HepG2 (cell line): Measurements from ENCODE around the gene EIF2S2. TPM values are rescaled to one million over a fixed set of nuclear protein-coding genes. Genes with fewer than 3 reads are reported as not detected.

Experiments
- ATAC-seq: fragments of 200-7000 bp; cut with Tn5 transposase; 3 replicates; pipeline ENCODE4 v1.9.1; 2020; ENCODE audit warnings: mild to moderate bottlenecking, moderate library complexity
- BruUV-seq: library from RNA; stranded (reverse); fragments of 400-500 nt; replicated peaks from 2 replicates; lab custom pipeline; 2021; lab: Mats Ljungman, UMichigan
- CTCF ChIA-PET: fragments of 300-600 bp; formaldehyde crosslinking; extraction: SDS; loops from one replicate; lab custom pipeline; 2021; ENCODE audit warnings: low total read pairs, inconsistent platforms, low intra/inter-chr PET ratio; lab: Yijun Ruan, JAX
- POLR2A ChIA-PET: fragments of 350-600 bp; sonication (Branson Sonifier 250); formaldehyde crosslinking; loops from one replicate; lab custom pipeline; 2020; ENCODE audit warnings: antibody characterized with exemption, inconsistent platforms; lab: Yijun Ruan, JAX
- DNase-seq: peaks from one replicate; pipeline ENCODE4 v3.0.0-alpha.2; 2015; ENCODE audit warnings: low spot score
- FAIRE-seq: peaks from 3 replicates; lab custom pipeline; 2011; peaks lifted over from hg19 to GRCh38; lab: Jason Lieb, UNC
- H2AFZ ChIP-seq: one replicate; pipeline ENCODE4 v1.6.1; 2011; ENCODE audit warnings: low read length, inconsistent platforms
- H3K27ac ChIP-seq: fragments of 300-600 bp; 3 replicates; pipeline ENCODE4 v1.8.0; 2011; ENCODE audit warnings: mixed run types, mild to moderate bottlenecking, mixed read lengths, low read length, inconsistent platforms; ENCODE audit not compliant: insufficient read depth; ENCODE audit errors: extremely low read length
- H3K27me3 ChIP-seq, 2 experiments: fragments of 200-600 bp in 1 of 2; 2 replicates in 1 of 2; 3 replicates in 1 of 2; pipeline versions ENCODE4 v1.6.0 to v1.8.0; 2011; ENCODE audit warnings: low read length in 2 of 2, mild to moderate bottlenecking in 2 of 2, moderate library complexity in 2 of 2, inconsistent platforms in 1 of 2; ENCODE audit not compliant: insufficient read depth in 2 of 2, control insufficient read depth in 1 of 2
- H3K36me3 ChIP-seq, 2 experiments: fragments of 200-600 bp in 1 of 2; replicated peaks in 1 of 2; 2 replicates in 1 of 2; 3 replicates in 1 of 2; pipeline versions ENCODE4 v1.5.1 to v1.8.0; 2011; ENCODE audit warnings: low read length in 2 of 2, inconsistent platforms in 1 of 2; ENCODE audit not compliant: insufficient read depth in 2 of 2, control insufficient read depth in 1 of 2
- H3K4me1 ChIP-seq: 2 replicates; pipeline ENCODE4 v1.5.1; 2012; ENCODE audit warnings: low read length, inconsistent platforms; ENCODE audit not compliant: insufficient read depth
- H3K4me2 ChIP-seq: 2 replicates; pipeline ENCODE4 v1.6.0; 2011; ENCODE audit warnings: low read depth, low read length, inconsistent platforms
- H3K4me3 ChIP-seq, 3 experiments: fragments of 200-600 bp in 1 of 3; sonication (generic), shearing (Covaris generic) in 1 of 3; replicated peaks in 1 of 3; 2 replicates each; pipeline ENCODE4 v1.5.1; 2011 to 2016; ENCODE audit warnings: low read length in 3 of 3, inconsistent platforms in 2 of 3, low read depth in 2 of 3, mild to moderate bottlenecking in 2 of 3, control low read depth in 1 of 3, mixed read lengths in 1 of 3; ENCODE audit not compliant: insufficient read depth in 1 of 3
- H3K79me2 ChIP-seq: one replicate; pipeline ENCODE4 v1.6.1; 2011; ENCODE audit warnings: low read length, inconsistent platforms; ENCODE audit not compliant: insufficient read depth
- H3K9ac ChIP-seq: 2 replicates; pipeline ENCODE4 v1.6.0; 2011; ENCODE audit warnings: mild to moderate bottlenecking, low read depth, low read length, inconsistent platforms; ENCODE audit not compliant: insufficient read depth
- H3K9me3 ChIP-seq: 2 replicates; pipeline ENCODE4 v1.5.1; 2012; ENCODE audit warnings: mild to moderate bottlenecking, low read length
- H4K20me1 ChIP-seq: 2 replicates; pipeline ENCODE4 v1.6.0; 2011; ENCODE audit warnings: inconsistent platforms, mild to moderate bottlenecking, low read length, moderate library complexity; ENCODE audit not compliant: insufficient read depth
- ETV6 ChIP-seq: sonication (generic); formaldehyde crosslinking; conservative IDR thresholded peaks from 2 replicates; pipeline ENCODE4 v1.4.0; 2020; ENCODE audit warnings: missing genetic modification reagents
- MIER2 ChIP-seq: IDR thresholded peaks from 2 replicates; pipeline ENCODE4 v1.6.1; 2016; ENCODE audit warnings: missing biosample characterization, missing genetic modification reagents
- RBM22 ChIP-seq: fragments of 200-400 bp; formaldehyde crosslinking; optimal IDR thresholded peaks from 2 replicates; pipeline ENCODE3; 2017; ENCODE audit warnings: mild to moderate bottlenecking, low read length, moderate library complexity
- REST ChIP-seq, 2 experiments: IDR thresholded peaks; 2 replicates each; pipeline ENCODE4 v1.6.1; 2011 to 2012; ENCODE audit warnings: low read length in 2 of 2, borderline replicate concordance in 1 of 2, low read depth in 1 of 2, mild to moderate bottlenecking in 1 of 2, moderate library complexity in 1 of 2
- ZNF263 ChIP-seq: sonication (generic); formaldehyde crosslinking; IDR thresholded peaks from 2 replicates; pipeline ENCODE4 v1.4.0; 2020; ENCODE audit warnings: missing genetic modification reagents
- WGBS: methylation state at CpG from one replicate; pipeline ENCODE4 v1.1.6; 2017; ENCODE audit warnings: low lambda C conversion rate; 5-methylcytosine and 5-hydroxymethylcytosine counted together
- in situ Hi-C: cut with HindIII; loops from 2 replicates; pipeline ENCODE4 v1.10.0; 2017; ENCODE audit warnings: low pct_unique_long_range_greater_than_20kb; ENCODE audit not compliant: extremely low pct_ligation_motif_present
- intact Hi-C: fragments of 100-400 bp; cut with micrococcal nuclease; formaldehyde crosslinking; loops from one replicate; pipeline ENCODE4 v1.10.0; 2022; ENCODE audit not compliant: unreplicated experiment
- polyA plus RNA-seq, 8 experiments: library from polyadenylated mRNA; depleted of rRNA in 3 of 8; stranded (reverse) in 7 of 8; unstranded in 1 of 8; fragments of >200 nt; fragmentation: Illumina TruSeq in 4 of 8; extraction: Trizol in 4 of 8; gene quantifications; 2 replicates each; pipeline versions ENCODE4 v1.2.1 to v1.2.3, GENCODE V29; 2011 to 2016; ENCODE audit warnings: low read depth in 4 of 8, missing spikeins in 1 of 8, mixed read lengths in 1 of 8; ENCODE audit not compliant: insufficient read depth in 1 of 8
- total RNA-seq, 5 experiments: library from RNA; depleted of rRNA; stranded (reverse); fragments of >200 nt; fragmentation: Illumina TruSeq; extraction: Trizol; gene quantifications; 2 replicates each; pipeline ENCODE4 v1.2.3, GENCODE V29; 2016; ENCODE audit warnings: low read depth in 1 of 5

EIF2S2 gene
- total and polyA plus RNA-seq, 2 of the 13 experiments (the other 11 are each of a cell fraction or from before 2014, with no cell fraction given) = 126 to 213 TPM

- in situ Hi-C loops = no loop called here
- DNase-seq (no peak), ATAC-seq (no peak)
- no peaks in the 10 kb centered on the region for H3K27me3 ChIP-seq
- intact Hi-C loops = no loop called here
- peak; percentile 89 for TF ChIP-seq MIER2 (CRISPR knock-in tag)
- TF ChIP-seq ETV6 (CRISPR knock-in tag) = no peak
- peak; percentile 27 to 89 for TF ChIP-seq REST (IDR thresholded peaks at IDR 0.05; ENCODE audit: borderline replicate concordance in 1 of 2, low read depth in 1 of 2, low read length in 2 of 2)
- no peak for TF ChIP-seq ZNF263 (CRISPR knock-in tag)
- peak; percentile 25 for TF ChIP-seq RBM22
- TF ChIP-seq, all 625 proteins: peak for 3
- BruUV-seq = no TSS peak
- Histone ChIP-seq H2AFZ (no peak overlapping the region), H3K4me1 (no peaks in the 10 kb centered on the region), H3K27ac (no peak overlapping the region), H4K20me1 (peaks cover 64% of the 10 kb centered on the region), H3K4me2 (no peak overlapping the region), H3K36me3 (peaks cover 15 to 59% of the 10 kb centered on the region in 2 experiments), H3K79me2 (peaks cover 90% of the 10 kb centered on the region), H3K4me3 (no peak overlapping the region), H3K9ac (no peak overlapping the region), H3K9me3 (no peaks in the 10 kb centered on the region)
- WGBS = 79% methylated on average over 1 of the region's 1 CpG
- ChIA-PET POLR2A (interaction anchor here (1.3 kb wide), 1 partner anchor 66 kb away, joined by 3 read pairs; no protein-coding TSS in a partner anchor), CTCF (no interaction called here)
- no peak for FAIRE-seq
These were observed 53.2 kb downstream of the EIF2S2 start for GRCh38 chr20:34058831-34059230.
